Loucy (cell line): Measurements from ENCODE around the gene RGS3.

Experiments
- H2AFZ ChIP-seq: fragments of 200-600 bp; sonication (generic); 2 replicates; pipeline ENCODE4 v1.6.0; 2016; ENCODE audit warnings: antibody characterized with exemption, mild to moderate bottlenecking, low read length, moderate library complexity
- H3F3A ChIP-seq: fragments of 200-600 bp; 2 replicates; pipeline ENCODE4 v1.6.0; 2016; ENCODE audit warnings: antibody characterized with exemption, low read depth, mild to moderate bottlenecking
- H3K27me3 ChIP-seq: fragments of 200-600 bp; sonication (generic); 2 replicates; pipeline ENCODE4 v1.6.1; 2014; ENCODE audit warnings: low read length, mild to moderate bottlenecking; ENCODE audit not compliant: insufficient read depth, poor library complexity, severe bottlenecking
- H3K36me3 ChIP-seq: fragments of 200-600 bp; sonication (generic); 2 replicates; pipeline ENCODE4 v1.6.1; 2016; ENCODE audit warnings: low read length; ENCODE audit not compliant: insufficient read depth
- H3K4me1 ChIP-seq: fragments of 200-600 bp; sonication (generic); 2 replicates; pipeline ENCODE4 v1.5.1; 2014; ENCODE audit warnings: low read length, mild to moderate bottlenecking; ENCODE audit not compliant: insufficient read depth, poor library complexity, severe bottlenecking
- H3K4me2 ChIP-seq: fragments of 200-600 bp; sonication (generic); 2 replicates; pipeline ENCODE4 v1.6.0; 2014; ENCODE audit warnings: antibody characterized with exemption, low read length, low read depth, mild to moderate bottlenecking; ENCODE audit not compliant: poor library complexity, severe bottlenecking
- H3K4me3 ChIP-seq: fragments of 200-600 bp; sonication (generic); 2 replicates; pipeline ENCODE4 v1.5.1; 2014; ENCODE audit warnings: low read length, mild to moderate bottlenecking, mixed read lengths; ENCODE audit not compliant: poor library complexity, severe bottlenecking
- H3K79me2 ChIP-seq: fragments of 200-600 bp; sonication (generic); 2 replicates; pipeline ENCODE4 v1.6.1; 2014; ENCODE audit warnings: low read length; ENCODE audit not compliant: insufficient read depth
- H3K9ac ChIP-seq: fragments of 200-600 bp; sonication (generic); 2 replicates; pipeline ENCODE4 v1.6.0; 2014; ENCODE audit warnings: mild to moderate bottlenecking, low read depth, low read length, moderate library complexity; ENCODE audit not compliant: poor library complexity, severe bottlenecking
- H3K9me2 ChIP-seq: fragments of 200-600 bp; sonication (generic); replicated peaks from 2 replicates; pipeline ENCODE4 v1.6.1; 2016; ENCODE audit warnings: low read depth, low read length, mixed read lengths
- H3K9me3 ChIP-seq: fragments of 200-600 bp; sonication (generic); 2 replicates; pipeline ENCODE4 v1.6.1; 2014; ENCODE audit warnings: mild to moderate bottlenecking, antibody characterized with exemption, low read length, low read depth; ENCODE audit not compliant: insufficient read depth
- H4K20me1 ChIP-seq: fragments of 200-600 bp; sonication (generic); 2 replicates; pipeline ENCODE4 v1.6.0; 2014; ENCODE audit warnings: antibody characterized with exemption, low read length, mild to moderate bottlenecking; ENCODE audit not compliant: insufficient read depth, poor library complexity, severe bottlenecking
- CTCF ChIP-seq: fragments of 200-600 bp; sonication (generic); conservative IDR thresholded peaks from 2 replicates; pipeline ENCODE4 v1.5.1; 2014; ENCODE audit warnings: mild to moderate bottlenecking, antibody characterized with exemption, low read length
- EZH2phosphoT487 ChIP-seq: fragments of 200-600 bp; IDR thresholded peaks from 2 replicates; pipeline ENCODE4 v1.6.1; 2018; ENCODE audit warnings: antibody characterized with exemption, mild to moderate bottlenecking, moderate library complexity, borderline replicate concordance

RGS3 gene

GRCh38 chr9:113641100-113641885 is 177.8 kb downstream of the RGS3 start:
- Histone ChIP-seq H3K9me2 (no peaks in the 10 kb centered on the region), H3F3A (no peaks in the 10 kb centered on the region), H3K4me3 (no peak overlapping the region), H3K36me3 (no peaks in the 10 kb centered on the region), H3K4me1 (no peaks in the 10 kb centered on the region), H3K79me2 (no peaks in the 10 kb centered on the region), H3K27me3 (peaks cover 11% of the 10 kb centered on the region), H2AFZ (no peak overlapping the region), H3K9ac (no peak overlapping the region), H4K20me1 (no peaks in the 10 kb centered on the region), H3K9me3 (no peaks in the 10 kb centered on the region), H3K4me2 (no peak overlapping the region)
- no peak for TF ChIP-seq CTCF
- no peak for TF ChIP-seq EZH2phosphoT487

DNA sequence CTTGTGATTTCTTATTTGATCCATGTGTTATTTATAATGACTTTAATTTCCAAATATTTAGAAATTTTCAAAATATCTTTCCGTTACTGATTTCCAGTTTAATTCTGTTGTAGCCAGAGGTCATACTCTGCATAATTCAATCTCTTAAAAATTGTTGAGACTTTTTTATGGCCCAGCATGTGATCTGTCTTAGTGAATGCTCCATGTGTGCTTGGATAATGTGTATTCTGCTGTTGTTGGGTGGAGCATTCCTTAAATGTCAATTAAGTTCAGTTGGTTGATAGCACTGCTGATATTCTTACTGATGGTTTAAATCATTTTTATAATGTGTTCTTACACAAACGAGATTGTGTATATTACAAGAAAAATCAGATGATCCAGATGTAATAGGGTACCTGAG is 180.8 kb downstream of the RGS3 start:
- H3K27me3 ChIP-seq: peaks cover 11% of the 10 kb centered on the region
- H3K9me2 ChIP-seq: no peaks in the 10 kb centered on the region
- TF ChIP-seq CTCF (no peak), EZH2phosphoT487 (no peak)

DNA sequence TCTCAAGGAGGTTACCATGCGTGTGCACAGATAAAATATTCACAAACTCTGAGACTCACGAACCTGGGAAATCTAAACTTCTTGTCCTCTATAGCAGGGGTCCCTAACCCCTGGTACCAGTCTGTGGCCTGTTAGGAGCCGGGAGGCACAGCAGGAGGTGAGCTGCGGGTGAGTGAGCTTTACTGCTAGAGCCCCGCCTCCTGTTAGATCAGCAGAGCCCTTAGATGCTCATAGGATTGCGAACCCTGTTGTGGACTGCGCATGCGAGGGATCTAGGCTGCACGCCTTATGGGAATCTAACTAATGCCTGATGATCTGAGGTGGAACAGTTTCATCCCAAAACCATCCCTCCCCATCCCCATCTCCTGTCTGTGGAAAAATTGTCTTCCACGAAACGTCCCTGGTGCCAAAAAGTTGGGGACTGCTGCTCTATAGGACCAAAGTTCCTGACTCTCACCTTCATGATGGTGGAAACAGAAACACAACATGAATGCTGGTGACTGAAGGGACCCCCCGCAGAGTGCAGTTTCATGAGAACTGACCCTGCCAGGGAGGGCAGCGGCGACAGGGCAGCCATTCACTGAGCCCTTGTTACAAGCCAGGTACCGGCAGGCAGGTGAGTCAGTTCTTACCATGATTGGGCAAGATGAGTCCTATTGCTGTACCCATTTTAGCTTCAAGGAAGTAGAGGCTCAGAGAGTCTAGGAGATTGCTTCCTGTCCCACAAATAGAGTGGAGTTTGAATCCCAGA is 181.9 kb downstream of the RGS3 start:
- H3K27me3 ChIP-seq: peaks cover 11% of the 10 kb centered on the region
- H3F3A ChIP-seq: no peaks in the 10 kb centered on the region
- H3K4me1 ChIP-seq: no peaks in the 10 kb centered on the region
- H3K36me3 ChIP-seq: no peaks in the 10 kb centered on the region
- H3K9me2 ChIP-seq: no peaks in the 10 kb centered on the region
- no peak overlapping the region for H3K9ac ChIP-seq
- no peak overlapping the region for H2AFZ ChIP-seq
- no peaks in the 10 kb centered on the region for H3K79me2 ChIP-seq
- H4K20me1 ChIP-seq: no peaks in the 10 kb centered on the region
- no peak overlapping the region for H3K4me3 ChIP-seq
- H3K4me2 ChIP-seq: no peak overlapping the region
- no peaks in the 10 kb centered on the region for H3K9me3 ChIP-seq
- TF ChIP-seq EZH2phosphoT487 (no peak), CTCF (no peak)

More for the DNA sequence above, 180.8 kb downstream of the RGS3 start:
- Histone ChIP-seq H3K4me3 (no peak overlapping the region), H2AFZ (no peak overlapping the region), H3F3A (no peaks in the 10 kb centered on the region), H3K79me2 (no peaks in the 10 kb centered on the region), H3K4me1 (no peaks in the 10 kb centered on the region), H3K4me2 (no peak overlapping the region), H3K9me3 (no peaks in the 10 kb centered on the region), H3K9ac (no peak overlapping the region), H4K20me1 (no peaks in the 10 kb centered on the region), H3K36me3 (no peaks in the 10 kb centered on the region)
